GM20000 (cell line): ENCODE measurements around the gene PARP3.

Source experiments
- DNase-seq: peaks from one replicate; pipeline ENCODE4 v3.0.0; 2012; ENCODE audit warnings: low spot score
- CTCF ChIP-seq: IDR thresholded peaks from 2 replicates; pipeline ENCODE4 v1.5.1; 2012; ENCODE audit warnings: mild to moderate bottlenecking, control low read depth; ENCODE audit errors: extremely low read depth, missing control alignments

Gene PARP3

DNA sequence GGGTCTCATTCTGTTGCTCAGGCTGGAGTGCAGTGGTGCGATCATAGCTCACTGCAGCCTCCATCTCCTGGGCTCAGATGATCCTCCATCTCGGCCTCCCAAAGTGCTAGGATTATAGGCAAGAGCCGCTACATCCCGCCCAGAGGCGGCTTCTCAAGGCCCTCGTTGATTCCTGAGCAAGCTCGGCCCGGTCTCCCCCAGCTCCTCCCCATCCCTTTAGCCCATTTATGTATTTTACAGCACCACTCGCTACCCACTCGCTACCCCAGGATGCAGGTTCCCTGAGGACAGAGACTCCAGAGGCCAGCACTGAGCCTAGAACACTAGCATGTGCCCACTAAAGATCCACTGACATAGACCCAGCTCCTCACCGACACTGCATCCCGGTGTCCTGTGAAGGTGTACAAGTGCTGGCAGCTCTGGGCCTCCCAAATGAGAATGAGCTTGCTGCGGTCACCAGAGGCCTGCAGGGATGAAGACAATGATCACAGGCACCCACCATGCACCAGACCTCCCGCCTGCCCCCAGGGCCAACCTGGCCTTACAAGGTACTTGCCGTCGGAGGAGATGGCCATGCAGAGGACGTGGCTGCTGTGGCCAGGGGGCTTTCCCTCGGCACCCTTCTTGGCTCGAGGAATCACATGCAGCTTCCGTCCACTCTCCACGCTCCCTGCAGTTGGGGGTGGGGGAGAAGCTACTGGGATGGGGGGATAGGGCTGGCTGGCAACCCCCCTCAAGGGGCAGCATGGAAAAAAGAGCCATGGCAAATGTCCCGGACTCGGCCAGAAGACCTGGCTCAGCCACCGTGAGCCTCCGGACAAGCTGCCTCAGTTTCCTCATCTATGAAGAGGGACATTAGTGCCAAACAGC lies 6.0 kb upstream of the PARP3 start:
- no peak for TF ChIP-seq CTCF
- DNase-seq = no peak

DNA sequence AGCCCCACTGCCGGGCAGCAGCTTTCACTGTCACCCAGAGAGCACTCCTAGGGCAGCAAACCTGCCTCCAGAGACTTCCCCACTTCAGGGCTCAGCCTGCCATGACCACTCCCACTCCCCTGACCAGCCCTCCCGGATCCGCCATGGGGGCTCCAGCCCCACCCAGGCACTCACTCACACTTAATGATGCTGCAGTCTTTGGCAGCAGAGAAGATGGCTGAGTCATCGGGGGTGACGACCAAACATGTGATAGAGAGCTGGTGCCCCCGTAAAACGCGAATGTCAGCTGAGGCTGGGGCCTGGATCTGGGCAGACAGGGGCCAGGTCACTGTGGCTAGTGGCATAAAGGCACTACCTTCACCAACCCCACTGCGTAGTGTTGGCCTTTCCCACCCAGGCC lies 5.1 kb upstream of the PARP3 start:
- DNase-seq = no peak
- no peak for TF ChIP-seq CTCF

DNA sequence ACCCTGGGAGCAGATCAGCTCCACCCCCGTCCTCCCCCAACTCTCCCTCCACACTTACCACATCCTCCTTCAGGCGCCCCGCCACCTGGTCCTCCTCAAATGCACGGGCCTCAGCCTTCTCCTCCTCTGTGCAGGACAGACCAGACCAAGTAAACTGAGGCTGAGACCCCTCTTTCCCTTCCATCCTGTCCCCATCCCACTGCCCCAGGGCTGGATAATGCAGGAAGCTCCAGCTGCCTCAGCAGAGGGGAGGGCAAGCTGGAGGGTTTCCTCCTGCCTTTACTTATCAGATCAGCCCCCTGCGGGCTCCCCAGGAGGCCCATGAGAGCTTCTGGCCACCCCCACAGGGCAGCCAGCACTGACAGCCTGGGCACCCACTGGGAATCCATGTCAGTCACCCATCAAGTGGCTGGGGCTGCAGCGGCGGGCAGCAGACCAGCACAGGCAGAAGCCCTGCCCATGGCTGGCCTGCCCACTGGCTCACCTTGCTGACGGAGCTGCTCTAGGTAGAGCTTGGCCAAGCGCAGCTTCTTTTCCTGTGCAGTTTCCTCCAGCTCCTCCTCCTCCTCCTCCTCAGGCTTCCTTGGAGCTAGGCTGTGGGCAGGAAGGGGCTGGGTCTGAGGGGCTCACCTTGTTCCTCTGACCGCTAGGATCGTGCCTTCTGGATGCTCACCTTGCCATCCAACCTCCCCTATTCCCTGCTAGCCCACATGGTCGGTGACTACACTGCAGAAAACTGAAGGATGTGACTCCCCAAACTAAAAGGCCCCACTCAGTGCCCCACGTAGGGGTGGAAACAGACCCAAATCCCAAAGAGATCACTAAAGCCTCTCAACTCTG lies 4.3 kb upstream of the PARP3 start:
- TF ChIP-seq CTCF = no peak
- DNase-seq = no peak

- no peak for TF ChIP-seq CTCF
- DNase-seq = no peak
These were observed 3.3 kb upstream of the PARP3 start for GRCh38 chr3:51938780-51939425.

- TF ChIP-seq CTCF = no peak
- no peak for DNase-seq
These were observed 1.3 kb upstream of the PARP3 start for GRCh38 chr3:51940648-51941462.

DNA sequence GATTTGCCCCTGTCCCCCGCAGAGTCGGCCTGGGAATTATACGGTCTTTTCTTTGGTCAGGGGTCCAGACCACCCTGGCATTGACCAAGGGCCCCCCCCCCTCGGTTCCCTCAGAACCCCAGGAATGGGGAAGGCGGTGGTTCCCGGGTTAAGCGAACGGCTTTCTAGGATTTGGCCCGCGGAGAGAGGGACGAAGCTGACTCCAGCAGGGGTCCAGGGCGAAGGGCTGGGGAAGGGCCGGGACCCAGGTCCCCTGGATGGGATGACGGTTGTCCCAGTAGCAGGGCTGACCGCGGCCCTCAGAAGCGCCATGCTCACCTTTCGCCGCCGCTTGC lies 733 bp upstream of the PARP3 start:
- no peak for TF ChIP-seq CTCF
- no peak for DNase-seq
